ENCODE results near the gene FRY.

DNA sequence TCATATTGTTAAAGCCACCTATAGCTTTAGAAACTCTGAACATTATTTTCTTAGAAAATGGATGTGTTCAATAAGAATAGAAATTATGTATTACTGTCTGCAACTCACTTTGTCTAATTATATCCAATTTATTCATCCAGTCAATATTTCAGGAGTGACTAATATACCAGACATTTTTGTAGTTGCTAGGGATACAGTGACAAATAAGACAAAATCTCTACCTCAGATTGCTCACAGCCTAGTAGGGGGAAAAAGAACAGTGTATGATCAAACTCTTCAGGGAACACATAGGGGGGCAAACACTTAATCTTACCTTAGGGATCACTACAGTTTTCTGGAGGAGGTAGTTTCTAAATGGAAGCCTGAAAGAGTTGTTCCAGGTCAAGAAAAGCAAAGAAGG, 292.3 kb downstream of the FRY start:
- TF ChIP-seq EZH2 (IDR thresholded peaks at IDR 0.05; ENCODE audit: borderline replicate concordance, low read depth, low read length) (no peak), POLR2A (conservative IDR thresholded peaks at IDR 0.05) (no peak), TCF7L2 (IDR thresholded peaks at IDR 0.05; ENCODE audit: low read depth, low read length) (no peak), ZNF140 (CRISPR knock-in tag; IDR thresholded peaks at IDR 0.05) (no peak), MEF2A (IDR thresholded peaks at IDR 0.05; ENCODE audit: control insufficient read depth, low read depth, low read length) (no peak), NFXL1 (CRISPR knock-in tag; IDR thresholded peaks at IDR 0.05) (no peak), SMAD4 (CRISPR knock-in tag; conservative IDR thresholded peaks at IDR 0.05) (no peak), GABPB1 (CRISPR knock-in tag; IDR thresholded peaks at IDR 0.05) (no peak), ZBTB8A (IDR thresholded peaks at IDR 0.05; ENCODE audit: partially characterized antibody) (no peak), ZNF274 (IDR thresholded peaks at IDR 0.05; ENCODE audit: borderline replicate concordance, low read depth, low read length) (no peak)
- TF ChIP-seq, protein P1, sequence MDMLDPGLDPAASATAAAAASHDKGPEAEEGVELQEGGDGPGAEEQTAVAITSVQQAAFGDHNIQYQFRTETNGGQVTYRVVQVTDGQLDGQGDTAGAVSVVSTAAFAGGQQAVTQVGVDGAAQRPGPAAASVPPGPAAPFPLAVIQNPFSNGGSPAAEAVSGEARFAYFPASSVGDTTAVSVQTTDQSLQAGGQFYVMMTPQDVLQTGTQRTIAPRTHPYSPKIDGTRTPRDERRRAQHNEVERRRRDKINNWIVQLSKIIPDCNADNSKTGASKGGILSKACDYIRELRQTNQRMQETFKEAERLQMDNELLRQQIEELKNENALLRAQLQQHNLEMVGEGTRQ (CRISPR knock-in tag; IDR thresholded peaks at IDR 0.05): no peak
- TF ChIP-seq, protein P2, sequence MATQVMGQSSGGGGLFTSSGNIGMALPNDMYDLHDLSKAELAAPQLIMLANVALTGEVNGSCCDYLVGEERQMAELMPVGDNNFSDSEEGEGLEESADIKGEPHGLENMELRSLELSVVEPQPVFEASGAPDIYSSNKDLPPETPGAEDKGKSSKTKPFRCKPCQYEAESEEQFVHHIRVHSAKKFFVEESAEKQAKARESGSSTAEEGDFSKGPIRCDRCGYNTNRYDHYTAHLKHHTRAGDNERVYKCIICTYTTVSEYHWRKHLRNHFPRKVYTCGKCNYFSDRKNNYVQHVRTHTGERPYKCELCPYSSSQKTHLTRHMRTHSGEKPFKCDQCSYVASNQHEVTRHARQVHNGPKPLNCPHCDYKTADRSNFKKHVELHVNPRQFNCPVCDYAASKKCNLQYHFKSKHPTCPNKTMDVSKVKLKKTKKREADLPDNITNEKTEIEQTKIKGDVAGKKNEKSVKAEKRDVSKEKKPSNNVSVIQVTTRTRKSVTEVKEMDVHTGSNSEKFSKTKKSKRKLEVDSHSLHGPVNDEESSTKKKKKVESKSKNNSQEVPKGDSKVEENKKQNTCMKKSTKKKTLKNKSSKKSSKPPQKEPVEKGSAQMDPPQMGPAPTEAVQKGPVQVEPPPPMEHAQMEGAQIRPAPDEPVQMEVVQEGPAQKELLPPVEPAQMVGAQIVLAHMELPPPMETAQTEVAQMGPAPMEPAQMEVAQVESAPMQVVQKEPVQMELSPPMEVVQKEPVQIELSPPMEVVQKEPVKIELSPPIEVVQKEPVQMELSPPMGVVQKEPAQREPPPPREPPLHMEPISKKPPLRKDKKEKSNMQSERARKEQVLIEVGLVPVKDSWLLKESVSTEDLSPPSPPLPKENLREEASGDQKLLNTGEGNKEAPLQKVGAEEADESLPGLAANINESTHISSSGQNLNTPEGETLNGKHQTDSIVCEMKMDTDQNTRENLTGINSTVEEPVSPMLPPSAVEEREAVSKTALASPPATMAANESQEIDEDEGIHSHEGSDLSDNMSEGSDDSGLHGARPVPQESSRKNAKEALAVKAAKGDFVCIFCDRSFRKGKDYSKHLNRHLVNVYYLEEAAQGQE (IDR thresholded peaks at IDR 0.05; ENCODE audit: borderline replicate concordance): no peak
- TF ChIP-seq, protein P2 (CRISPR knock-in tag; IDR thresholded peaks at IDR 0.05; ENCODE audit: low read depth): no peak
- TF ChIP-seq, protein P3, sequence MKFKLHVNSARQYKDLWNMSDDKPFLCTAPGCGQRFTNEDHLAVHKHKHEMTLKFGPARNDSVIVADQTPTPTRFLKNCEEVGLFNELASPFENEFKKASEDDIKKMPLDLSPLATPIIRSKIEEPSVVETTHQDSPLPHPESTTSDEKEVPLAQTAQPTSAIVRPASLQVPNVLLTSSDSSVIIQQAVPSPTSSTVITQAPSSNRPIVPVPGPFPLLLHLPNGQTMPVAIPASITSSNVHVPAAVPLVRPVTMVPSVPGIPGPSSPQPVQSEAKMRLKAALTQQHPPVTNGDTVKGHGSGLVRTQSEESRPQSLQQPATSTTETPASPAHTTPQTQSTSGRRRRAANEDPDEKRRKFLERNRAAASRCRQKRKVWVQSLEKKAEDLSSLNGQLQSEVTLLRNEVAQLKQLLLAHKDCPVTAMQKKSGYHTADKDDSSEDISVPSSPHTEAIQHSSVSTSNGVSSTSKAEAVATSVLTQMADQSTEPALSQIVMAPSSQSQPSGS (CRISPR knock-in tag; IDR thresholded peaks at IDR 0.05): no peak

Measured in K562 (cell line).